Choroid plexus epithelial cell (primary cell): ENCODE measurements around the gene PVALEF.

Experiments
- DNase-seq: peaks from one replicate; pipeline ENCODE4 v3.0.0-alpha.2; 2010; ENCODE audit warnings: low read depth
- H3K4me3 ChIP-seq: 2 replicates; pipeline ENCODE4 v1.5.1; 2011; ENCODE audit warnings: low read depth, mild to moderate bottlenecking, control low read depth, low read length, moderate library complexity
- CTCF ChIP-seq: conservative IDR thresholded peaks from 2 replicates; pipeline ENCODE4 v1.5.1; 2011; ENCODE audit warnings: low read depth, mild to moderate bottlenecking, control low read depth, inconsistent platforms, low read length, moderate library complexity

The PVALEF gene

GRCh38 chr17:81182596-81182995 lies 17.3 kb downstream of the PVALEF start:
- no peak for DNase-seq
- TF ChIP-seq CTCF: no peak
- no peak overlapping the region for H3K4me3 ChIP-seq

GRCh38 chr17:81183316-81183715 lies 18.0 kb downstream of the PVALEF start:
- DNase-seq: no peak
- H3K4me3 ChIP-seq: no peak overlapping the region
- no peak for TF ChIP-seq CTCF

- TF ChIP-seq CTCF: no peak
- no peak for DNase-seq
- H3K4me3 ChIP-seq: no peak overlapping the region
Measured at GRCh38 chr17:81183807-81184206, 18.5 kb downstream of the PVALEF start.

GRCh38 chr17:81184555-81184954 lies 19.2 kb downstream of the PVALEF start:
- TF ChIP-seq CTCF: no peak
- no peak overlapping the region for H3K4me3 ChIP-seq
- DNase-seq: no peak

- DNase-seq: no peak
- H3K4me3 ChIP-seq: no peak overlapping the region
- no peak for TF ChIP-seq CTCF
Measured at GRCh38 chr17:81186203-81186602, 20.9 kb downstream of the PVALEF start.

GRCh38 chr17:81187120-81187519 lies 21.8 kb downstream of the PVALEF start:
- no peak overlapping the region for H3K4me3 ChIP-seq
- no peak for TF ChIP-seq CTCF
- DNase-seq: no peak

- H3K4me3 ChIP-seq: no peak overlapping the region
- no peak for DNase-seq
- no peak for TF ChIP-seq CTCF
Measured at GRCh38 chr17:81187586-81188490, 22.5 kb downstream of the PVALEF start.
